Natural killer cell treated with Interleukin-12 subunit alpha and Interleukin-12 subunit beta and Interleukin-15 and Interleukin-18, amount 100 ng/mL, for 72 hours (primary cell): Measurements from ENCODE around the gene MYO15A. TPM values are rescaled to one million over a fixed set of nuclear protein-coding genes. Genes with fewer than 3 reads are reported as not detected.

ENCODE experiments used
- ATAC-seq, 2 donors: fragments of 150-1000 bp; cut with Tn5 transposase in 1 of 2; sonication (Bioruptor Pico), chemical (Tn5 transposase) in 1 of 2; 2 replicates each; pipeline ENCODE4 v1.10.0; 2021
- DNase-seq: peaks from one replicate; pipeline ENCODE4 v3.0.0; 2022; ENCODE audit warnings: low spot score
- H3K27ac Mint-ChIP-seq, 2 donors: 1 replicate in 1 of 2; 2 replicates in 1 of 2; pipeline ENCODE4 v1.8.0; 2022; ENCODE audit warnings: mixed read lengths in 2 of 2, mild to moderate bottlenecking in 1 of 2, moderate library complexity in 1 of 2
- H3K27me3 Mint-ChIP-seq, 2 donors: 1 replicate in 1 of 2; 2 replicates in 1 of 2; pipeline ENCODE4 v1.8.0; 2022; ENCODE audit warnings: mixed read lengths in 2 of 2
- H3K36me3 Mint-ChIP-seq: one replicate; pipeline ENCODE4 v1.8.0; 2022; ENCODE audit warnings: mixed read lengths
- H3K4me1 Mint-ChIP-seq, 2 donors: 1 replicate in 1 of 2; 2 replicates in 1 of 2; pipeline ENCODE4 v1.8.0; 2022; ENCODE audit warnings: low read depth in 2 of 2, mixed read lengths in 2 of 2, mild to moderate bottlenecking in 1 of 2
- H3K4me3 Mint-ChIP-seq: one replicate; pipeline ENCODE4 v1.8.0; 2022; ENCODE audit warnings: mixed read lengths
- H3K9me3 Mint-ChIP-seq: 2 replicates; pipeline ENCODE4 v1.8.0; 2022; ENCODE audit warnings: mixed read lengths
- total RNA-seq, 2 donors: library from RNA; stranded (reverse); gene quantifications; one replicate each; pipeline ENCODE4 v1.2.3, GENCODE V29; 2022

Gene MYO15A, protein sequence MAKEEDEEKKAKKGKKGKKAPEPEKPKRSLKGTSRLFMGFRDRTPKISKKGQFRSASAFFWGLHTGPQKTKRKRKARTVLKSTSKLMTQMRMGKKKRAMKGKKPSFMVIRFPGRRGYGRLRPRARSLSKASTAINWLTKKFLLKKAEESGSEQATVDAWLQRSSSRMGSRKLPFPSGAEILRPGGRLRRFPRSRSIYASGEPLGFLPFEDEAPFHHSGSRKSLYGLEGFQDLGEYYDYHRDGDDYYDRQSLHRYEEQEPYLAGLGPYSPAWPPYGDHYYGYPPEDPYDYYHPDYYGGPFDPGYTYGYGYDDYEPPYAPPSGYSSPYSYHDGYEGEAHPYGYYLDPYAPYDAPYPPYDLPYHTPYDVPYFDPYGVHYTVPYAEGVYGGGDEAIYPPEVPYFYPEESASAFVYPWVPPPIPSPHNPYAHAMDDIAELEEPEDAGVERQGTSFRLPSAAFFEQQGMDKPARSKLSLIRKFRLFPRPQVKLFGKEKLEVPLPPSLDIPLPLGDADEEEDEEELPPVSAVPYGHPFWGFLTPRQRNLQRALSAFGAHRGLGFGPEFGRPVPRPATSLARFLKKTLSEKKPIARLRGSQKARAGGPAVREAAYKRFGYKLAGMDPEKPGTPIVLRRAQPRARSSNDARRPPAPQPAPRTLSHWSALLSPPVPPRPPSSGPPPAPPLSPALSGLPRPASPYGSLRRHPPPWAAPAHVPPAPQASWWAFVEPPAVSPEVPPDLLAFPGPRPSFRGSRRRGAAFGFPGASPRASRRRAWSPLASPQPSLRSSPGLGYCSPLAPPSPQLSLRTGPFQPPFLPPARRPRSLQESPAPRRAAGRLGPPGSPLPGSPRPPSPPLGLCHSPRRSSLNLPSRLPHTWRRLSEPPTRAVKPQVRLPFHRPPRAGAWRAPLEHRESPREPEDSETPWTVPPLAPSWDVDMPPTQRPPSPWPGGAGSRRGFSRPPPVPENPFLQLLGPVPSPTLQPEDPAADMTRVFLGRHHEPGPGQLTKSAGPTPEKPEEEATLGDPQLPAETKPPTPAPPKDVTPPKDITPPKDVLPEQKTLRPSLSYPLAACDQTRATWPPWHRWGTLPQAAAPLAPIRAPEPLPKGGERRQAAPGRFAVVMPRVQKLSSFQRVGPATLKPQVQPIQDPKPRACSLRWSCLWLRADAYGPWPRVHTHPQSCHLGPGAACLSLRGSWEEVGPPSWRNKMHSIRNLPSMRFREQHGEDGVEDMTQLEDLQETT (N-terminal part only)
- total RNA-seq = 1 to 10 TPM; 1.0 to 2.0 TPM

DNA sequence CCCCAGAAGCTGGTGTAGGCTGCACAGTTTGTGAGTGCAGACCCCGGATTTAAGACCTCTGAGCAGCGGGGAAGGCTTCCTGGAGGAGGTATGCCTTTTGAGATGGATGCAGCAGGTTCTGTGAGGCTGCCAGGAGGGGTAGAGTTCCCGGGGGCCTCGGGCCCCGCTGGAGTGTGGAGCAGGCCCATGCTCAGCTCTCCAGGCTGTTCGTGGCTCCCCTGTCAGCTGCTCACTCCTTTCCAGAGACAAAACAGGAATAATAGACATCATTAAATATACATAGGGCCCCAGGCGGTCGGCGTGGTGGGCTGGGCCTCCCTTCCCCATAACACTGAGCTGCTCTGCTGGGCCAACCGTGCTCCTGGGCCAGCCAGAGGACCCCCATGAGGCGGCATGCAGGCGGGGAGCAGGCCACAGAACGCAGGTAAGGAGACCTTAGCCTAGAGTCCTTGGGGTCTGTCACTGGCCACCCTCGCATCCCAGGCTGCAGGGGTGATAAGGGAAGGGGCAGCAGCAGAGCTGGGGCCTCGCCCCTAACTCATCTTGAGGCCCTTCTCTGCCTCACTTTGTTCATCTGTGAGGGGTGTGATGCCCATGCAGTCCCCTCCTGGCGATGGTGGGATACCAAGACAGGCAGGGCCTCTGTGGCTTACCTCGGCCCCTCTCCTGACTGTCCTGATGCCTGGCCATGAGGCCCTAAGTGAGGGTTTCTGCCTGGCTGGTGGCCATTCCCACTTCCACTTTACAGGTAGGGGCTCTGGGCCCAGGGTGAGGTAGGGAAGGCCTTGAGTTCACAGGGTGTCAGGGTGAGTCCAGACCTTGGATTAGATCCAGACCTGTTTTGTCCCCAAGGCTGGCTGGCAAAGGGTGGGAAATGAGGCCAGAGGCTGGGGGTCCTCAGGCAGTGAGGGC, at the start of gene MYO15A:
MYO15A (plus strand) TSS at position 356 of the 912 bp plus-strand sequence. CDS start 10,045 bp downstream, outside the sequence.
- Mint-ChIP-seq H3K9me3 (no peaks in the 10 kb centered on the region), H3K36me3 (no peaks in the 10 kb centered on the region), H3K4me3 (no peak within 1 kb of the TSS), H3K27ac (no peak within 1 kb of the TSS), H3K27me3 (no peaks in the 10 kb centered on the region), H3K4me1 (peaks cover 0 to 3% of the 10 kb centered on the region in 2 donors)
- no peak for DNase-seq
- no peak for ATAC-seq

DNA sequence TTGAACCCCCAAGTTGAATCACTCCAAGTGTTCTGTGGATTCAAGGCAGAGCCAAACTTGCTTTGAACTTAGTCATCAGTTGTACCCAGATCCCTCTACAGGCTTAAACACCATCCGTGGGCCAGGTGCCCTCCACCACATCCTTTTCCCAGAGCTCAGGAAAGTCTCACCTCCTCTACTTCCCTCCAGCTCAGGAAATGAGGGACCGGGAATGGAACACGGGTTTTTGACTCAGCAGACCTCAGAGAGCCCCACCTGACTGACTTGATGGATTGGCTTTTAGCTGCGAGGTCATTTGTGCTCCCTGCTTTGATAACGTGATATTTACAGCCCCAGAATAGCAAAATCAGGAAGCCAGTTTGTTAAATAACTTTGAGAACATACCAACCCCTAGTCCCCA, 49.3 kb upstream of the MYO15A start:
- no peak for ATAC-seq
- no peaks in the 10 kb centered on the region for H3K4me1 Mint-ChIP-seq
- DNase-seq = no peak
- no peaks in the 10 kb centered on the region for H3K9me3 Mint-ChIP-seq
- H3K27me3 Mint-ChIP-seq = no peaks in the 10 kb centered on the region
- H3K4me3 Mint-ChIP-seq = no peak overlapping the region
- no peak overlapping the region for H3K27ac Mint-ChIP-seq
- H3K36me3 Mint-ChIP-seq = peaks cover 9% of the 10 kb centered on the region

DNA sequence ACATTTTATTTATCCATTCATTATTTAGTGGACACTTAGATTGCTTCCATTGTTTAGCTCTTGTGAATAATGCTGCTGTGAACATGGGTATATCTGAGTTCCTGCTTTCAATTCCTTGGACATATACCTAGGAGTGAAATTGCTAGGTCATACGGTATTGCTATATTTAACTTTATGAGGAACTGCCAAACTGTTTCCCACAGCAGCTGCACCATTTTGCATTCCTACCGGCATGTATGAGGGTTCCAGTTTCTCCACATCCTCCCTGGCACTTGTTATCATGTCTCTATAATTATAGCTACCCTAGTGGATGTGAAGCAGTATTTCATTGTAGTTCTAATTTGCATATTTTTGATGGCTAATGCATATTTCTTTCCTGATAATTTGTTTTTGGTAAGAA, 44.5 kb upstream of the MYO15A start:
- no peak for ATAC-seq
- Mint-ChIP-seq H3K27me3 (no peaks in the 10 kb centered on the region), H3K27ac (no peak overlapping the region), H3K4me1 (no peaks in the 10 kb centered on the region), H3K9me3 (no peaks in the 10 kb centered on the region), H3K36me3 (no peaks in the 10 kb centered on the region), H3K4me3 (no peak overlapping the region)
- DNase-seq = no peak

DNA sequence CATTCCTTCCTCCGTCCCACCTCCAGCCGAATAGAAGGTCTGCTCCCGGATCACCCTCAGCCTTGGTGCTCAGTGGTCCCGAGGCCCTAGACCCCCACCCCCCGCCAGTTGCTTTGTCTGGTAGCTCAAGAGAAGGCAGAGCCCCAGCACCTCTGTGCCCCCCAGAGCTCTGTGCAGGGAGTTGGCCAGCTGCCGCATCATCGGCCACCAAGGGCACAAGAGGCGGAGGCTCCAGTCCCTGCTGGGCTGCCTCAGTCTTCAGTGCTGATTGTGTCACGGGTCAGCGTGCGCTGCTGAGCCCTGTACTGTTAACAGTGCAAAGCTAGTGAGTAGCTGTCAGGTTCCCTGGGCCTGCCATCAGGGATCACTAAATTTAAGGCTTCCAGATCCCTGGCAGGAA, 43.0 kb upstream of the MYO15A start:
- no peak overlapping the region for H3K4me3 Mint-ChIP-seq
- no peaks in the 10 kb centered on the region for H3K9me3 Mint-ChIP-seq
- DNase-seq (no peak), ATAC-seq (no peak)
- H3K36me3 Mint-ChIP-seq = no peaks in the 10 kb centered on the region
- H3K27me3 Mint-ChIP-seq = no peaks in the 10 kb centered on the region
- H3K27ac Mint-ChIP-seq = no peak overlapping the region
- no peaks in the 10 kb centered on the region for H3K4me1 Mint-ChIP-seq

DNA sequence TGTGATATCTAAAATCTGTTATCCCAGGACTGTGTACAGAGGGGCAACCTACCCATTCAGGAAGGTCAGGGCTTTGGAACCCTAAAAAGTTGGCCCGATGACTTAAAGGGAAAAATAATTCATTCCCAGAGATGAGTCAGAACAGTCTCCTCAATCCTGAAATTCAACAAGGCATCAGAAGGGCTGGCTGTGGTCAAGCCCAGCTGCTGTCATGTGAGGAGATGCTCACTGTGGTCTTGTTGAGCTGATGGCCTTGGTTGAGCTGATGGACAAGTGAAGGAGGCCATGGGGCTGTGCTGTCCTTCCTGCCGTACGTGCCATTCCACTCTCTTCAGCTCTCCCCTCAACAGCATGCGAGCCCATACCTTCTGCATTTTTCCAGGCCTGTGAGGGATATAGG, 41.7 kb upstream of the MYO15A start:
- no peak for DNase-seq
- ATAC-seq = no peak
- Mint-ChIP-seq H3K4me1 (peaks cover 12 to 13% of the 10 kb centered on the region in 2 donors), H3K27ac (no peak overlapping the region), H3K9me3 (no peaks in the 10 kb centered on the region), H3K4me3 (no peak overlapping the region), H3K27me3 (no peaks in the 10 kb centered on the region), H3K36me3 (no peaks in the 10 kb centered on the region)

DNA sequence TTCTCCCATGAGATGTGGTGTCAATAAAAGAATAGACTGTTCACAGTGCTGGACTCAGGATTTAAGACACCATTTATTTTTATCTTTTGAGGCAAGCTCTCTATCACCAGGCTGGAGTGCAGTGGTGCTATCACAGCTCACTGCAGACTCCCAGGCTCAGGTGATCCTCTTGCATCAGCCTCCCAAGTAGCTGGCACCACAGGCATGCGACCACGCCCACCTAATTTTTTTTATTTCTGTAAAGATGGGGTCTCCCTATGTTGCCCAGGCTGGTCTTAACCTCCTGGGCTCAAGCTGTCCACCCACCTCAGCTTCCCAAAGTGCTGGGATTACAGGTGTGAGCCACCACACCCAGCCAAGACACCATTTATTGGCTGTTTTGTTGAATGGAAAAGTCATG, 39.5 kb upstream of the MYO15A start:
- DNase-seq = no peak
- no peak overlapping the region for H3K4me3 Mint-ChIP-seq
- H3K36me3 Mint-ChIP-seq = no peaks in the 10 kb centered on the region
- H3K4me1 Mint-ChIP-seq = peaks cover 13 to 14% of the 10 kb centered on the region in 2 donors
- no peak overlapping the region for H3K27ac Mint-ChIP-seq
- no peak for ATAC-seq
- no peaks in the 10 kb centered on the region for H3K9me3 Mint-ChIP-seq
- no peaks in the 10 kb centered on the region for H3K27me3 Mint-ChIP-seq

DNA sequence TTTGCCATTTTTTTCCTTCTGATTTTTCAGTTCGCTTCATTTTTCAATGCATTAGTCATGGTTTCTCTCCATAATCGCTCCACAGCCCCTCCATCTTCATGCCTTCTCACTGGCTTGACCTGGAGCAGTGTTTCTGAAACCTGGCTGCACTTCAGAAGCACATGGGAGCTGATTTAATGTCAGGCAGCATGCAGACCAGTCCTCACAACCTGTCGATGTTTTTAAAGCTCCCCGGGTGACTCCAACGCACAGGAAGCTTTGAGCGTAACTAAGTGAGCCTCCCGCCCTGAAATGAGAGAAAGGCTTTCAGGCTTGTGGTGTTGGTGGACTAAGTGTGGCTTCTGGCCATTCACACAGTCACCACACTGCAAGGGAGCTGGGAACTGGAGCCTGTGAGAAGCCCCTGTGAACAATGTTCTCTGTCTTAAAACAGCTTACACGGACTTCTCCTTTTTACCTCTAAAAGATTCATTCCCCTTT, 37.7 kb upstream of the MYO15A start:
- ATAC-seq (peak in 1 of 2 donors; percentile 75), DNase-seq (no peak)
- H3K27ac Mint-ChIP-seq = no peak overlapping the region
- H3K9me3 Mint-ChIP-seq = no peaks in the 10 kb centered on the region
- peaks cover 13 to 14% of the 10 kb centered on the region in 2 donors for H3K4me1 Mint-ChIP-seq
- peaks cover 1 to 9% of the 10 kb centered on the region in 2 donors for H3K27me3 Mint-ChIP-seq
- peak overlapping the region; percentile 18 for H3K4me3 Mint-ChIP-seq
- H3K36me3 Mint-ChIP-seq = no peaks in the 10 kb centered on the region

DNA sequence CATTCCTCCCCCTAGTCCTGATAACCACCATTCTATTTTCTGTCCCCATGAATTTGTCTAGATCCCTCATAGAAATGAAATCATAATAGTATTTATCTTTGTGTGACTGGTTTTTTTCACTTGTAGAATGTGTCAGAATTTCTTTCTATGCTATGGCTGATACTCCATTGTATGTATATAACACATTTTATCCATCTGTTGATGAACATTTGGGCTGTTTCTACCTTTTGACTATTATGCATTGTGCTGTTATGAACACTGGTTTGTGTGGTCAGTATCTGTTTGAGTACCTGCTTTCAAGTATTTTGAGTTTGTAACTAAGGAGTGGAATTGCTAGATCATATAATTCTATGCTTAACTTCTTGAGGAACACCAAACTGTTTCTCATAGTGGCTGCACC, 36.8 kb upstream of the MYO15A start:
- H3K4me1 Mint-ChIP-seq = peaks cover 13 to 14% of the 10 kb centered on the region in 2 donors
- H3K36me3 Mint-ChIP-seq = no peaks in the 10 kb centered on the region
- peaks cover 7 to 9% of the 10 kb centered on the region in 2 donors for H3K27me3 Mint-ChIP-seq
- DNase-seq (no peak), ATAC-seq (no peak)
- no peaks in the 10 kb centered on the region for H3K9me3 Mint-ChIP-seq
- no peak overlapping the region for H3K27ac Mint-ChIP-seq
- H3K4me3 Mint-ChIP-seq = peak overlapping the region; percentile 18

DNA sequence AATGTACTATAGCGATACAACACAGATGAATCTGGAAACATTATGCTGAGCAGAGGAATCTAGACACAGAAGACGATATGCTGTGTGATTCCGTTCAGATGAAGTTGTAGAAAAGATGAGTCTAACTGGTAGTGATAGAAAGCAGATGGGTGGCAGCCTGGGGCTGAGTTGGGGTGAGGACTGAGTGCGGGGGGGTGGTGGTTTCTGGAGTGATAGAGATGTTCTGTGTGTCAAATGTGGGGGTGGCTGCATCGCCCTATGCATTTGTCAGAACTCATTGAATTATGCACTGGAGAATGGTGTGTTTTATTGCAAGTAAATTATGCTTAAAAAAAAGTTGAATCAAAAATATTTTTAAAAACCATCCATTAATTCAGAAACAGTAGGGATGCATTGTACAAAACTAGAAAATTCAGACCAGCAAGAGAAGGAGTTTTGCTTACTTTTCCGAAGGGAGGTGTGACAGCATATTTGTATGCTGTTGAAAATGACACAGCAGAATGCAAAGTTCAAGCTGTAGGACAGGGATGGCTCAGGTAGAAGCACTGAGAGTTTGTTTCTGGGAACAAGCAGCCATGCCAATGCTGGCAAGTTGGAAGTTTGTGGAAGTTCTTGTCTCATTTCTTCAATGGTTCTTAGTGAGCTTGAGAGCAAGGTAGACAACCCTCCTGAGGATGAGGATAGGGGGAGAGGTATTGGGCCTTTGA, 33.8 kb upstream of the MYO15A start:
- no peaks in the 10 kb centered on the region for H3K9me3 Mint-ChIP-seq
- no peak for ATAC-seq
- peaks cover 13 to 14% of the 10 kb centered on the region in 2 donors for H3K4me1 Mint-ChIP-seq
- DNase-seq = no peak
- no peak overlapping the region for H3K4me3 Mint-ChIP-seq
- H3K27ac Mint-ChIP-seq = no peak overlapping the region
- H3K36me3 Mint-ChIP-seq = no peaks in the 10 kb centered on the region
- H3K27me3 Mint-ChIP-seq = peaks cover 13% of the 10 kb centered on the region in 2 donors

DNA sequence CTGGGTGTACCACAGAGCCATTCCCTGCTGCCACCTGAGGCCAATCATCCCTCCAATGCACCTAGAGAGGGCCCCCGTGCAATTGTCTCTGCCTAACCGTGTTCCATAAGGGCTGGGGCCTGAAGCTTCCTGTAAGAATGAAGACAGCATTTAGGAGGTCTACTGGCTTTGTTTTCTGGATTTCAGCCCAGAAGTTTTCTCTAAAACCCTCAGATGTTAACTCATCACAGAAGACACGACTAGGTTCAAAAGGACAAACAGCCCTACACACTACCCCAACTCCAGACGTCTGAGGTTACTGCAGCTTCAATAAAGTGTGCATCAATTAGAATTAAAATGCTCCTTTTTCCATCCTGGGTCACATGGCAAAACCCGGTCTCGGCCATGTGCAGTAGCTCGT, 31.6 kb upstream of the MYO15A start:
- H3K36me3 Mint-ChIP-seq = no peaks in the 10 kb centered on the region
- no peaks in the 10 kb centered on the region for H3K9me3 Mint-ChIP-seq
- no peak overlapping the region for H3K4me3 Mint-ChIP-seq
- H3K27ac Mint-ChIP-seq = no peak overlapping the region
- H3K4me1 Mint-ChIP-seq = peaks cover under 1% of the 10 kb centered on the region in 2 donors
- DNase-seq (no peak), ATAC-seq (no peak)
- peaks cover 13% of the 10 kb centered on the region in 2 donors for H3K27me3 Mint-ChIP-seq

DNA sequence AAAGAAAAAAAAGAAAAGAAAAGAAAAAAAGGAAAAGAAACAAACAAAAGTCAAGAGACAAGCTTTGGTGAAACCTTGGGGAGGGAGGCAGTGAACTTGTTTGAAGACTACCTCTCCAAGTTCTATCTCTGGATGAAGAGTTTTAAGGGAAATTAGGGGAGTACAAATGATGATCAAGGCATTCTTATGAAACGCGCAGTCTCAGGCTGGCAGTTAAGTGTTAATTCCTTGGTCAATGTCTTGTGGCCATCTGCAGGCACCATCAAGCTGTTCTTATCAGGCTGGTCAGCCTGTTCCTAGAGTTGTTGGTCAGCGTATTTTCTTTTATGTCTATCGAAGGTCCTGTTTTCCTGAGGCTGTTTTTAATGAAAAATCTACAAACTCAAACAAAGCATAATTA, 29.0 kb upstream of the MYO15A start:
- H3K4me1 Mint-ChIP-seq = no peaks in the 10 kb centered on the region
- H3K36me3 Mint-ChIP-seq = no peaks in the 10 kb centered on the region
- no peak for DNase-seq
- peaks cover 11 to 13% of the 10 kb centered on the region in 2 donors for H3K27me3 Mint-ChIP-seq
- H3K9me3 Mint-ChIP-seq = no peaks in the 10 kb centered on the region
- H3K4me3 Mint-ChIP-seq = no peak overlapping the region
- no peak for ATAC-seq
- no peak overlapping the region for H3K27ac Mint-ChIP-seq

DNA sequence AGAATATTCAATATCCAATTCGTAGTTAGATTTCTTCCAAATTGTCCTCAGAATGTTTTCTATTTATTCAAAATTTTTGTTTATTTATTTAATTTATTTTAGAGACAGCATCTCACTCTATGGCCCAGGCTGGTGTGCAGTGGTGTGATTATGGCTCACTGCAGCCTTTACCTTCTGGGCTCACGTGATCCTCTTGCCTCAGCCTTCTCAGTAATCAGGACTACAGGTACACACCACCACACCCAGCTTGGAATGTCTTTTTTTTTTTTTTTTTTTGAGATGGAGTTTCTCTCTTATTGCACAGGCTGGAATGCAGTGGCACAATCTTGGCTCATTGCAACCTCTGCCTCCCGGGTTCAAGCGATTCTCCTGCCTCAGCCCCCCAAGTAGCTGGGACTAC, 24.3 kb upstream of the MYO15A start:
- Mint-ChIP-seq H3K9me3 (no peaks in the 10 kb centered on the region), H3K4me1 (peaks cover 15 to 21% of the 10 kb centered on the region in 2 donors), H3K36me3 (no peaks in the 10 kb centered on the region), H3K27me3 (peaks cover 1 to 2% of the 10 kb centered on the region in 2 donors), H3K27ac (no peak overlapping the region), H3K4me3 (no peak overlapping the region)
- DNase-seq (no peak), ATAC-seq (no peak)
